H9 (cell line): Measurements from ENCODE around the gene TTC6. TPM values are rescaled to one million over a fixed set of nuclear protein-coding genes. Genes with fewer than 3 reads are reported as not detected.

Experiments used
- DNase-seq: peaks from one replicate; pipeline ENCODE4 v3.0.0-alpha.2; 2017
- H2AFZ ChIP-seq: one replicate; pipeline ENCODE4 v1.6.1; 2013; ENCODE audit warnings: mild to moderate bottlenecking, low read length, control low read depth, moderate library complexity
- H2AK5ac ChIP-seq: 2 replicates; pipeline ENCODE4 v1.6.1; 2013; ENCODE audit warnings: low read length, control low read depth, mixed read lengths; ENCODE audit not compliant: insufficient read length
- H2BK120ac ChIP-seq: one replicate; pipeline ENCODE4 v1.6.1; 2013; ENCODE audit warnings: low read depth, mild to moderate bottlenecking, low read length, control low read depth, inconsistent platforms; ENCODE audit not compliant: poor library complexity, severe bottlenecking
- H2BK12ac ChIP-seq: 2 replicates; pipeline ENCODE4 v1.6.1; 2013; ENCODE audit warnings: low read length, control low read depth, mixed read lengths, low read depth; ENCODE audit not compliant: insufficient read length
- H2BK15ac ChIP-seq: 2 replicates; pipeline ENCODE4 v1.6.1; 2013; ENCODE audit warnings: low read depth, low read length, control low read depth
- H2BK20ac ChIP-seq: one replicate; pipeline ENCODE4 v1.6.1; 2013; ENCODE audit warnings: low read depth, mild to moderate bottlenecking, low read length, control low read depth, inconsistent platforms; ENCODE audit not compliant: poor library complexity, severe bottlenecking
- H2BK5ac ChIP-seq: 2 replicates; pipeline ENCODE4 v1.6.1; 2013; ENCODE audit warnings: low read length, control low read depth, mixed read lengths; ENCODE audit not compliant: insufficient read length
- H3K14ac ChIP-seq: 2 replicates; pipeline ENCODE4 v1.6.1; 2013; ENCODE audit warnings: low read length, control low read depth; ENCODE audit not compliant: insufficient read depth
- H3K18ac ChIP-seq: 2 replicates; pipeline ENCODE4 v1.6.1; 2013; ENCODE audit warnings: low read depth, mild to moderate bottlenecking, mixed read lengths, low read length, control low read depth; ENCODE audit not compliant: insufficient read length
- H3K23ac ChIP-seq: 2 replicates; pipeline ENCODE4 v1.6.1; 2013; ENCODE audit warnings: low read length, control low read depth, mixed read lengths, low read depth; ENCODE audit not compliant: insufficient read length
- H3K23me2 ChIP-seq: 2 replicates; pipeline ENCODE4 v1.6.1; 2013; ENCODE audit warnings: low read depth, mild to moderate bottlenecking, mixed read lengths, low read length, control low read depth; ENCODE audit not compliant: insufficient read length, poor library complexity, severe bottlenecking
- H3K27ac ChIP-seq: 2 replicates; pipeline ENCODE4 v1.5.1; 2013; ENCODE audit warnings: low read length, control low read depth, mixed read lengths, low read depth; ENCODE audit not compliant: insufficient read length
- H3K27me3 ChIP-seq: 2 replicates; pipeline ENCODE4 v1.6.1; 2013; ENCODE audit warnings: low read length, control low read depth, inconsistent platforms; ENCODE audit not compliant: insufficient read depth
- H3K4ac ChIP-seq: 2 replicates; pipeline ENCODE4 v1.6.1; 2013; ENCODE audit warnings: low read depth, mild to moderate bottlenecking, control low read depth, inconsistent platforms, low read length, moderate library complexity
- H3K4me1 ChIP-seq: 2 replicates; pipeline ENCODE4 v1.6.1; 2013; ENCODE audit warnings: low read length, control low read depth, inconsistent platforms; ENCODE audit not compliant: insufficient read depth
- H3K4me2 ChIP-seq: 2 replicates; pipeline ENCODE4 v1.6.1; 2013; ENCODE audit warnings: low read length, control low read depth, mixed read lengths; ENCODE audit not compliant: insufficient read length, insufficient read depth
- H3K56ac ChIP-seq: 2 replicates; pipeline ENCODE4 v1.6.1; 2013; ENCODE audit warnings: low read depth, mild to moderate bottlenecking, mixed read lengths, low read length, control low read depth; ENCODE audit not compliant: insufficient read length
- H3K79me1 ChIP-seq: 2 replicates; pipeline ENCODE4 v1.6.1; 2013; ENCODE audit warnings: low read depth, mild to moderate bottlenecking, moderate library complexity, low read length, control low read depth, inconsistent platforms; ENCODE audit not compliant: insufficient read depth, poor library complexity, severe bottlenecking
- H3K79me2 ChIP-seq: 2 replicates; pipeline ENCODE4 v1.6.1; 2013; ENCODE audit warnings: low read length, control low read depth, inconsistent platforms; ENCODE audit not compliant: insufficient read depth
- H3K9ac ChIP-seq: 2 replicates; pipeline ENCODE4 v1.6.1; 2013; ENCODE audit warnings: low read length, control low read depth, mixed read lengths; ENCODE audit not compliant: insufficient read length; ENCODE audit errors: extremely low read depth
- H3K9me3 ChIP-seq: one replicate; pipeline ENCODE4 v1.6.1; 2013; ENCODE audit warnings: low read depth, low read length, inconsistent platforms; ENCODE audit not compliant: control insufficient read depth
- H3T11ph ChIP-seq: one replicate; pipeline ENCODE4 v1.6.1; 2013; ENCODE audit warnings: mild to moderate bottlenecking, low read length, control low read depth, inconsistent platforms
- H4K20me1 ChIP-seq: one replicate; pipeline ENCODE4 v1.6.1; 2013; ENCODE audit not compliant: control insufficient read depth, insufficient read length, insufficient read depth
- H4K5ac ChIP-seq: 2 replicates; pipeline ENCODE4 v1.6.1; 2013; ENCODE audit warnings: low read depth, mild to moderate bottlenecking, mixed read lengths, low read length, control low read depth; ENCODE audit not compliant: insufficient read length
- H4K8ac ChIP-seq: replicated peaks from 2 replicates; pipeline ENCODE4 v1.6.1; 2013; ENCODE audit warnings: low read length, control low read depth, mixed read lengths, low read depth; ENCODE audit not compliant: insufficient read length
- H4K91ac ChIP-seq: 2 replicates; pipeline ENCODE4 v1.6.1; 2013; ENCODE audit warnings: low read depth, mild to moderate bottlenecking, moderate library complexity, mixed read lengths, low read length, control low read depth; ENCODE audit not compliant: insufficient read length
- H3K27ac Mint-ChIP-seq, 3 experiments: 2 replicates in 2 of 3; 3 replicates in 1 of 3; pipeline ENCODE4 v1.8.0; 2020 to 2021; ENCODE audit warnings: mixed read lengths in 3 of 3, mild to moderate bottlenecking in 1 of 3, moderate library complexity in 1 of 3
- H3K27me3 Mint-ChIP-seq: 2 replicates; pipeline ENCODE4 v1.8.0; 2021; ENCODE audit warnings: low read depth, mild to moderate bottlenecking, moderate library complexity, mixed read lengths
- H3K36me3 Mint-ChIP-seq, 3 experiments: 2 replicates in 2 of 3; 3 replicates in 1 of 3; pipeline ENCODE4 v1.8.0; 2020 to 2021; ENCODE audit warnings: low read depth in 3 of 3, mixed read lengths in 3 of 3; ENCODE audit not compliant: insufficient read depth in 1 of 3
- H3K4me1 Mint-ChIP-seq, 2 experiments: 2 replicates each; pipeline ENCODE4 v1.8.0; 2020; ENCODE audit warnings: mixed read lengths in 2 of 2
- H3K4me3 Mint-ChIP-seq, 2 experiments: 2 replicates in 1 of 2; 3 replicates in 1 of 2; pipeline ENCODE4 v1.8.0; 2020 to 2021; ENCODE audit warnings: mild to moderate bottlenecking in 2 of 2, mixed read lengths in 2 of 2, moderate library complexity in 1 of 2
- H3K9me3 Mint-ChIP-seq, 2 experiments: 2 replicates in 1 of 2; 3 replicates in 1 of 2; pipeline ENCODE4 v1.8.0; 2020; ENCODE audit warnings: mild to moderate bottlenecking in 2 of 2, mixed read lengths in 2 of 2, moderate library complexity in 1 of 2
- WGBS: extraction: QIAGEN DNeasy Blood & Tissue Kit; methylation state at CpG from one replicate; pipeline ENCODE4 v1.1.7; 2013; ENCODE audit warnings: missing lambda C conversion rate, low lambda C conversion rate, mixed read lengths; ENCODE audit not compliant: insufficient read length; ENCODE audit errors: extremely low coverage; 5-methylcytosine and 5-hydroxymethylcytosine counted together
- total RNA-seq: library from RNA; stranded (reverse); gene quantifications from 2 replicates; pipeline ENCODE4 v1.2.1, GENCODE V29; 2021
- TF ChIP-seq, protein P1 (sequence below): fragments of 200-600 bp; sonication (generic); conservative IDR thresholded peaks from 3 replicates; pipeline ENCODE4 v1.8.0; 2021; ENCODE audit warnings: antibody characterized with exemption, mild to moderate bottlenecking

TTC6 gene
- total RNA-seq, 1 experiment from 2014 or later: 0.24 TPM

GRCh38 chr14:37571391-37571790, 24.0 kb upstream of the TTC6 start:
- no peak overlapping the region for H4K5ac ChIP-seq
- no peaks in the 10 kb centered on the region for H3K79me2 ChIP-seq
- no peak overlapping the region for H3K56ac ChIP-seq
- H3K23ac ChIP-seq: no peak overlapping the region
- no peaks in the 10 kb centered on the region for H3K27me3 ChIP-seq
- no peak overlapping the region for H3K4ac ChIP-seq
- H3K27me3 Mint-ChIP-seq: peaks cover 26% of the 10 kb centered on the region
- H4K8ac ChIP-seq: no peak overlapping the region
- TF ChIP-seq, protein P1, sequence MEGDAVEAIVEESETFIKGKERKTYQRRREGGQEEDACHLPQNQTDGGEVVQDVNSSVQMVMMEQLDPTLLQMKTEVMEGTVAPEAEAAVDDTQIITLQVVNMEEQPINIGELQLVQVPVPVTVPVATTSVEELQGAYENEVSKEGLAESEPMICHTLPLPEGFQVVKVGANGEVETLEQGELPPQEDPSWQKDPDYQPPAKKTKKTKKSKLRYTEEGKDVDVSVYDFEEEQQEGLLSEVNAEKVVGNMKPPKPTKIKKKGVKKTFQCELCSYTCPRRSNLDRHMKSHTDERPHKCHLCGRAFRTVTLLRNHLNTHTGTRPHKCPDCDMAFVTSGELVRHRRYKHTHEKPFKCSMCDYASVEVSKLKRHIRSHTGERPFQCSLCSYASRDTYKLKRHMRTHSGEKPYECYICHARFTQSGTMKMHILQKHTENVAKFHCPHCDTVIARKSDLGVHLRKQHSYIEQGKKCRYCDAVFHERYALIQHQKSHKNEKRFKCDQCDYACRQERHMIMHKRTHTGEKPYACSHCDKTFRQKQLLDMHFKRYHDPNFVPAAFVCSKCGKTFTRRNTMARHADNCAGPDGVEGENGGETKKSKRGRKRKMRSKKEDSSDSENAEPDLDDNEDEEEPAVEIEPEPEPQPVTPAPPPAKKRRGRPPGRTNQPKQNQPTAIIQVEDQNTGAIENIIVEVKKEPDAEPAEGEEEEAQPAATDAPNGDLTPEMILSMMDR: no peak
- H2BK5ac ChIP-seq: no peak overlapping the region
- no peak overlapping the region for H3K18ac ChIP-seq
- no peak overlapping the region for H3K4me3 Mint-ChIP-seq
- H2BK12ac ChIP-seq: no peak overlapping the region
- no peaks in the 10 kb centered on the region for H3K9me3 Mint-ChIP-seq
- no peaks in the 10 kb centered on the region for H4K20me1 ChIP-seq
- no CpG with 5 or more reads among the region's 4 CpGs for WGBS
- DNase-seq: no peak
- no peak overlapping the region for H3K14ac ChIP-seq
- H3T11ph ChIP-seq: no peak overlapping the region
- no peak overlapping the region for H2BK120ac ChIP-seq
- H2BK20ac ChIP-seq: no peak overlapping the region
- no peak overlapping the region for H2AFZ ChIP-seq
- no peaks in the 10 kb centered on the region for H3K4me1 ChIP-seq
- H3K9me3 ChIP-seq: no peaks in the 10 kb centered on the region
- no peak overlapping the region for H3K4me2 ChIP-seq
- no peak overlapping the region for H2BK15ac ChIP-seq
- no peak overlapping the region for H3K9ac ChIP-seq
- no peak overlapping the region for H3K27ac Mint-ChIP-seq
- H3K79me1 ChIP-seq: no peaks in the 10 kb centered on the region
- H4K91ac ChIP-seq: no peak overlapping the region
- no peaks in the 10 kb centered on the region for H3K23me2 ChIP-seq
- H3K36me3 Mint-ChIP-seq: no peaks in the 10 kb centered on the region
- no peak overlapping the region for H2AK5ac ChIP-seq
- H3K27ac ChIP-seq: no peak overlapping the region
- peaks cover 14% of the 10 kb centered on the region in 2 experiments for H3K4me1 Mint-ChIP-seq
